Astrocyte of the cerebellum (primary cell): Measurements from ENCODE around the gene HPN.

Experiments used
- DNase-seq: peaks from one replicate; pipeline ENCODE4 v3.0.0-alpha.2; 2011; ENCODE audit warnings: low read depth
- H3K4me3 ChIP-seq: 2 replicates; pipeline ENCODE4 v1.5.1; 2011; ENCODE audit warnings: mild to moderate bottlenecking, low read depth, low read length, moderate library complexity
- CTCF ChIP-seq: IDR thresholded peaks from 2 replicates; pipeline ENCODE4 v1.5.1; 2012; ENCODE audit warnings: low read length, low read depth, moderate library complexity, mild to moderate bottlenecking; ENCODE audit errors: missing control alignments
- in situ Hi-C: cut with HindIII; loops from 2 replicates; pipeline ENCODE4 v1.10.0; 2017; ENCODE audit warnings: low sequenced_read_pairs

Gene HPN

DNA sequence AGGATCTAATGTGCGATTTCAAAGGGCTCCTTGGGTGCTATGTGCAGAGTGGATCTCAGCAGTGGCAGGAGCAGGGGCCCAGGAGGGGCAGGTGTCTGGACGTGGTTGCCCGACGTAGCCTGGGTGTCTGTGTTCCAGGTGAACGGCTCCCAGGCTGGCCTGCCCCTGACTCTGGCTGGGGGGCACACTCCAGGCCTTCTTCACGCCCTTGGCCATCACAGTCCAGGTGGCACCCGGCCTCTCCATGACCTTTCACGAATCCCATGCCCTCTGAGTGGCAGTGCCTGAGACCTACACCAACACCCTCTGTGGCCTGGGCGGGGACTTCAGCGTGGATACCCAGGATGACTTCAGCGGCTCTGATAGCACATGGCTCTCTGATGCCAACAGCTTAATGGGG, 62.8 kb downstream of the HPN start:
- in situ Hi-C loops = no loop called here
- no peak overlapping the region for H3K4me3 ChIP-seq
- no peak for DNase-seq
- no peak for TF ChIP-seq CTCF

DNA sequence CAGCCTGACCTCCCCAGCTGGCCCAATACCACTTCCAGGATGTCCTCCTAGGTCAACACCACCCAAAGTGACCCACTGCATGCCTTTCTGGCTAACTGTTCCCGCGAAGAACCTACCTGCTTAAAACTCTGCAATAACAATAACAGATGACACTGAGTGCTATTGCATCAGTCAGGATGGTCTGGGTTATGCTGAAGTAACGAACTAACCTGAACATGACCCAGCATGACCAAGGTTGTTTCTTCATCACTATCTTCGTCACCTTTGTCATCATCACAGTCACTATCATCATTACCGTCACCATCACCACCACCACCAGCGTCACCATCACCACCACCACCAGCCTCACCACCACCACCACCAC, 63.5 kb downstream of the HPN start:
- DNase-seq = no peak
- in situ Hi-C loops = no loop called here
- TF ChIP-seq CTCF = no peak
- H3K4me3 ChIP-seq = no peak overlapping the region

DNA sequence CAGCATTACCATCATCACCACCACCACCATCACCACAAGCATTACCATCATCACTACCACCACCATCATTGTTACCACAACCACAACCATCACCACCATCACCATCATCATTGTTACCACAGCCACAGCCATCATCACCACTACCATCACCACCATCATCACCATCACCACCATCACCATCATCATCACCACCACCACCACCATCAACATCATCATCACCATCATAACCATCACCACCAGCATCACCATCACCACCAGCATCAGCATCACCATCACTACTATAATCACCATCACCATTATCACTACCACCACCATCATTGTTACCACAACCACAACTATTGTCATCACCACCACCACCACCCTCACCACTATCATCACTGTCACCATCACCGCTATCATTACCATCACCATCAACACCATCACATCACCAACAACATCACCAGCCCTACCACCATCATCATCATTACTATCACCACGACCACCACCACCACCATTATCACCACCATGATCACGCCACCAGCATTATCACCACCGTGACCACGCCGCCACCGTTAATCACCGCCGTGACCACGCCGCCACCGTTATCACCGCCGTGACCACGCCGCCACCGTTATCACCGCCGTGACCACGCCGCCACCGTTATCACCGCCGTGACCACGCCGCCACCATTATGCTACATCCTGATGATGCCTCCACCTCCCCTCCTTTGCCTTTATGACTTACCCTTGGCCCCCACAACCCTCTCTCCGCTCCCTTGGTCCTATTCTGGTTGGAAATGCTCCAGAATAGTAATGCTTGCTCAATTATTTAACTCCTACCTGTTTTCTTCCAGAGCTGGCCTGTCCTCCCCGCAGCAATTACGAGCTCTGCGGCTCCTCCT, 64.1 kb downstream of the HPN start:
- no peak overlapping the region for H3K4me3 ChIP-seq
- in situ Hi-C loops = no loop called here
- DNase-seq = no peak
- TF ChIP-seq CTCF = no peak

DNA sequence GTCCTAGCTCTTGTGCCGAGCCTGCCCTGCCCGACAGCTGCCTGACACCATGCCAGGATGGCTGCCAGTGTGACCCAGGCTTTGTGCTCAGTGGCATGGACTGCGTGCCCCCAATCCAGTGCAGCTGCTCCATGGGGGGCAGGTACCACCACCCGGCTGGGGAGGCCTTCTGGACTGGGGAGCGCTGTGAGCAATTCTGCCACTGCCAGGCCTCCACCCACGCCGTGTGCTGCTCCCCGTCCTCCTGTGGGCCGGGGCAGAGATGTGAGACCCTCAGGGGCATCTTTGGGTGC, 64.7 kb downstream of the HPN start:
- DNase-seq = no peak
- in situ Hi-C loops = no loop called here
- no peak overlapping the region for H3K4me3 ChIP-seq
- TF ChIP-seq CTCF = no peak

DNA sequence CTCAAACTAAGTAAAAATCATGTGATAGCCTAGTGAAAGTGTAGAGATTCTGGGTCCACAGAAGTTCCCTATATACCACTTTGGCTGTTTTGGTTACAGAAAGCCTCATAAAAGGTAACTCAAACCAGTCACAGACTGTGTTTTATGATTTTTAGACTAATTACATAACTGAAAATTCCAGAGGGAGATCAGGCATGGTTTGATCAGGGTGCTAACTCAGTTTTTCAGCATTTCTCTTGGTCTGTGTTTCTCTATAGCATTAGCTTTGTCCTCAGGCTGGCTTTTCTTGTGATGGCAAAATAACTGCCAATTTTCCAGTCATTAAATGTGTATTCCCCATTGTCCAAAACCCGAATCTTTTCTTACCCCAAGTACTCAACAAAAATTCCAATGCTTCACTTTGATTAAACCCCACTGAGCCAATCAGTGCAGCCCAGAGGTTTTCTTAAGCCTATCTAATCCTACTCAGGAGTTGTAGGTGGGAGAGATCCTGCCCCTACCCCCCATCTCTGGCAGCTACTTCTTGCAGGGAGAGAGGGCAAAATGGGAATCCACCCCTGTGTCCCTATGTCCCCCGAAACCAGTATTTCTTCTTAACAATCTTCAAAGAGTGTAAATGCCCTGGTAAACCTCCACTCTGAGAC, 65.5 kb downstream of the HPN start:
- H3K4me3 ChIP-seq = no peak overlapping the region
- no peak for DNase-seq
- TF ChIP-seq CTCF = no peak
- in situ Hi-C loops = no loop called here

DNA sequence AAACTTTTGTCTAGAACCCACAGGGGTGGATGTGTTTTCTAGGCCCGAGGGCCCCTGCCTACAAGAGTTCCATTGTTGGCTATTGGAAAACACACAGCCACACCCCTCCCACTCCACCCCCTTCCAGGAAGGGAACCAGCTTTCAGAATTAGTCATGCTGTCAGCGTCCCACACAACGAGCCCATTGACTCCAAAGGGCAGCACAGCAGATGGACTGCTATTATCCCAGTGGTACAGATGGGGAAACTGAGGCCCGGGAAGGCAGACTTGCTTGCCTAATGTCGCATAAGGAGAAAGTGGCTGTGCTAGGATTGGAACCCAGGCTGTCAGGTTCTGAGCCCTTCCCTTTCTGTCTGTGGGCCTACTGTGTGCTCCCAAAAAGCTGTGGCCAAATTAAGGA, 66.0 kb downstream of the HPN start:
- TF ChIP-seq CTCF = no peak

More for the DNA sequence above, 66.0 kb downstream of the HPN start:
- in situ Hi-C loops = no loop called here
- DNase-seq = no peak
- H3K4me3 ChIP-seq = no peak overlapping the region
